HG02840 (cell line): ENCODE measurements around the gene HCN2.

Experiments used
- ATAC-seq: cut with Tn5 transposase; IDR thresholded peaks from one replicate; pipeline ENCODE4 v1.9.1; 2021; ENCODE audit warnings: mild to moderate bottlenecking, moderate library complexity, moderate number of reproducible peaks; ENCODE audit not compliant: unreplicated experiment, low FRiP score

The HCN2 gene

GRCh38 chr19:650121-650520 lies 60.4 kb downstream of the HCN2 start:
- no peak for ATAC-seq

- no peak for ATAC-seq
Measured at GRCh38 chr19:651114-651818, 61.6 kb downstream of the HCN2 start.

- ATAC-seq: no peak
Measured at GRCh38 chr19:651991-652390, 62.3 kb downstream of the HCN2 start.

- no peak for ATAC-seq
Measured at GRCh38 chr19:652467-653389, 63.0 kb downstream of the HCN2 start.

- no peak for ATAC-seq
Measured at GRCh38 chr19:653425-653824, 63.7 kb downstream of the HCN2 start.

- no peak for ATAC-seq
Measured at GRCh38 chr19:655691-656090, 66.0 kb downstream of the HCN2 start.

- no peak for ATAC-seq
Measured at GRCh38 chr19:656751-657559, 67.3 kb downstream of the HCN2 start.

- no peak for ATAC-seq
Measured at GRCh38 chr19:657611-658010, 67.9 kb downstream of the HCN2 start.

- no peak for ATAC-seq
Measured at GRCh38 chr19:658059-658839, 68.6 kb downstream of the HCN2 start.

GRCh38 chr19:658916-659839 lies 69.5 kb downstream of the HCN2 start:
- no peak for ATAC-seq

GRCh38 chr19:660793-661426 lies 71.2 kb downstream of the HCN2 start:
- ATAC-seq: no peak

- no peak for ATAC-seq
Measured at GRCh38 chr19:661427-662196, 71.9 kb downstream of the HCN2 start.

GRCh38 chr19:662207-662961 lies 72.7 kb downstream of the HCN2 start:
- peak; percentile 14 for ATAC-seq

- ATAC-seq: peak; percentile 69
Measured at GRCh38 chr19:662962-663681, 73.4 kb downstream of the HCN2 start, which contains the start of gene RNF126. Gene RNF126, minus strand, starts transcription at chr19:663214. Its CDS starts 93 bp downstream, at chr19:663121.

- no peak for ATAC-seq
Measured at GRCh38 chr19:663682-664117, 74.0 kb downstream of the HCN2 start.

GRCh38 chr19:664913-665443 lies 75.3 kb downstream of the HCN2 start:
- ATAC-seq: no peak
